HG02678 (cell line): ENCODE measurements around the gene VSTM1.
A peak's percentile ranks its signal among the peaks of the same experiment; 100 is the strongest.
"Not testable (repeated sequence)": the region's sequence is repeated elsewhere in the genome, so short reads cannot be mapped to it uniquely, and the experiment has no call there.

Source experiments
- ATAC-seq: cut with Tn5 transposase; IDR thresholded peaks from one replicate; pipeline ENCODE4 v1.9.1; 2021; ENCODE audit warnings: mild to moderate bottlenecking, moderate library complexity; ENCODE audit not compliant: unreplicated experiment

The VSTM1 gene, protein sequence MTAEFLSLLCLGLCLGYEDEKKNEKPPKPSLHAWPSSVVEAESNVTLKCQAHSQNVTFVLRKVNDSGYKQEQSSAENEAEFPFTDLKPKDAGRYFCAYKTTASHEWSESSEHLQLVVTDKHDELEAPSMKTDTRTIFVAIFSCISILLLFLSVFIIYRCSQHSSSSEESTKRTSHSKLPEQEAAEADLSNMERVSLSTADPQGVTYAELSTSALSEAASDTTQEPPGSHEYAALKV

DNA sequence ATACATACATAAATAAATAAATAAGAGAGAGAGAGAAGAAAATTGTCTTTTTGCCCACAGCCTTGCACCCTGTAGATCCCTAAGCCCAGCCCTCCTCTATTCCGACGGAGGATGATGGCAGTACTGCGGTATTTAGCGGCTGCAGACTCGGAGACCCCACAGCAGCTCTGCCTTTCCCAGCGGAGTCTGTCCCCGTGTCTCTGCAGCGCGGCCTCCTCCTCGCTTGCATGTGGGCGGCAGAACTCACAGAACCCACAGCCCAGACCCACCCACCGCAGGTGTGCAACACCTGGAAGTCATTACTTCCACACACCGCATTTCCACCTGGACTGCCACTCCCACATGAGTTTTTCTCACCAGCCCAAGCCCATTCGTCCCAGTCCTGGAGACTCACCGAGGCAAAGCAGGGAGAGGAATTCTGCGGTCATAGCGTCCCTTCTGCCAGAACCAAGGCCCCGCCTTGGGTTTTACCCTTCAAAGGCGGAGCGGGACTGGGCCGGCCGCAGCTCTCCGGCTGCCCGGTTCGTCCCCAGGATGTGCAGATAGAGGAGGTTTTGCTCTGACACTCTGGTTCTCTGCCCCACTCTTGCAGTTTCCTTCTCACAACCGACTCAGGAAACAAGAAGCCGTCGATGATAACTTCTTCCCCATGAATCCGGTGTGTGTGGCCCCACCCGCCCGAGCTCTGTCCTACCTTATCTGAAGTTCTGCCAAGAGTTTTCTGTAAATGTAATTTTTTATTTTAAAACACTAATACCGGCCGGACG lies at the start of gene VSTM1:
Gene VSTM1 (minus strand): TSS at position 548 of the 767 bp plus-strand sequence. CDS start 120 bp downstream, at position 428.
- ATAC-seq: no peak

DNA sequence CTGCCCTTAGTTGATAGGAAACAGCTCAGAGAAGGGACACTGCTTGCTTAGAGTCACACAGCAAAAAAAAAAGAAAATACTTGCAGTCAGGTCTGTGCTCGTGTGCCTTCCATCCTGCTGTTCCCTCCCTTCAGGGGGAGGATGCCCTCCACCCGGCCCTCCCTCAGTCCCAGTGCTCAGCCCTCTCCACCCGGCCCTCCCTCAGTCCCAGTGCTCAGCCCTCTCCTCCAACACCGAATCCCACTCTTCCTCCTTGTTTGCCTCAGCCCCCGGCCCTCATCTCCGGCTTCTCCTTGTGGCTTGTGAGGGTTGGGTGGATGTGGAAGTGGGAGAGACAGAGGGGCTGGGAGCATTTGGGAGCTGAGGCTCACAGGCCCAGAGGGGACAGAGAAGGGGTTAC lies 46.0 kb upstream of the VSTM1 start:
- no peak for ATAC-seq

DNA sequence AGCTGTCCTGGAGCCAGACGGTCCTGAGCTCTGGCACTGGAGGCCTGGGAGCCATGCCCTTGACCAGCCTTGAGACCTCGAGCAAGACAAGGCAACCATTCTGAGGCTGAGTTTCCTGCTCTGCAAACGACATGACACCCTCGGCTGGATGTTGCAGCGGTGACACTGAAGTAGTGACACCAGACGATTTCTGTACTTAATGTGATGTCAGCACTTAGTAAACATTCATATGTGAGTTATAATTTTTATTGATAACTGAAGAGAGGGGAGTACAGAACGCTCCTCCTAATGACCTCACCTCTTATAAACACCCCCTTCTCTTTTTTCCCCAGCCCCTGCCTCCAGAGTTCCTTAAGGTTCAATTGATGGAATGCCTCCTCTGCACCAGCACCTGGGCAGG lies 44.8 kb upstream of the VSTM1 start:
- ATAC-seq: no peak

DNA sequence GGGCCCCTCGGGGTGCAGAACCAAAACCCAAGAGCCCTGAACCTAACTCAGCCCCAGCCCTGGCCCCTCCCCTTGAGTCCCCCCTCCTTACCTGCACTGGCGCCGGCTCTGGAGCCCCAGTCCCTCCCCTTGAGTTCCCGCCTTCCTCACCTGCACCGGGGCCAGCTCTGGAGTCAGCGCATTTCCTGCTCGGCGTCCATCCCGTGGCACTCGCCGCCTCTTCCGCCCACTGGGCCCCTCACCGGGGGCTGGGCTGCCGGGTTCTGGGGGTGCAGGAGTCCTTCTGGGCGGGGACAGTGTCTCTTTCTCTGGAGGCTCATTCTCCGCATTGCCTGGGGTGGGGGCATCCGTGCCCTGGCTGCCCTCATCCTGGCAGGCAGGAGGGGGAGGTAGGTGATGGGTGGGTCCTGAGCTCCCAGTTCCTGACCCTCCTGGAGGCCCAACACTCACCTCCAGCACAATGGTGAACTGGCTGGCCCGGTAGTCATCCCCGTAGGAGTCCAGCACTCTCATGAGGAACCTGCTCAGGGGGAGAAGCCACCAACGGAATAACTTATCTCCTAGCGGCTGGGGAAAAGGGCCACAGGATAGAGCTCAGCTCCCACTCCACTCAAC lies 44.3 kb upstream of the VSTM1 start:
- ATAC-seq: no peak

DNA sequence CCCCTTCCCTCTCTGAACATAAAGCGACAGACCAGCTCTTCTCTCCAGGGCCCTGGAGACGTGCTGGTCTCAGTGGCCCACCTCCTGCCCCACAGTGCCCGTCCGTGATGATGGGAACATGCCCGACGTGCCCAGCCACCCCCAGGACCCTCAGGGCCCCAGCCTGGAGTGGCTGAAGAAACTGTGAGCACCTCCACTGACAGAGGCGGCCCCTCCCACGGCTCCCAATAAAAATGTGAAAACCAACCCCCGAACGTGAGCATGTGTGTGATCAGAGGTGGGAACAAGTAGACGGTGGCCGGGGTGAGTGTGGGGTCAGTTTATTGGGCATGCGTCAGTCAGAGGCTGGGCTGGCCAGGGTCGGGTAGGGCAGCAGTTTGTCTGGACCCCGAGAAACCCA lies 43.0 kb upstream of the VSTM1 start:
- no peak for ATAC-seq

DNA sequence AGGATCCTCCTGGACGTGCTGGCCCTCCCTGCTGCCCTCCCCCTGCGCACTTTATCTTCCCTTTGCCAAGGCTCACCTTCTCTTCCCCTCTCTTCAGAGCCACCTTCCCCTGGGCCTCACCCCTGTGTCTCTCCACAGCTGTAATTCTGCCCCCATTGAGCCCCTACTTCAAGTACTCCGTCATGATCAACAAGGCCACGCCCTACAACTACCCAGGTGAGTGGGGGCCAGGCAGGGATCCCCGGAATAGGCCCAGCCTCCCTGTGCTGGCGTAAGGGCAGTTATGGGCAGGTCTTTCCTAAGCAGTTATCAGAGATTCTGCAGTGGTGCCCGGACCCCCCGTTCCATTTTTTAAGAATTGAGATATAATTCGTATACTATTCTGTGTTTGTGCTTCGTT lies 42.1 kb upstream of the VSTM1 start:
- no peak for ATAC-seq

DNA sequence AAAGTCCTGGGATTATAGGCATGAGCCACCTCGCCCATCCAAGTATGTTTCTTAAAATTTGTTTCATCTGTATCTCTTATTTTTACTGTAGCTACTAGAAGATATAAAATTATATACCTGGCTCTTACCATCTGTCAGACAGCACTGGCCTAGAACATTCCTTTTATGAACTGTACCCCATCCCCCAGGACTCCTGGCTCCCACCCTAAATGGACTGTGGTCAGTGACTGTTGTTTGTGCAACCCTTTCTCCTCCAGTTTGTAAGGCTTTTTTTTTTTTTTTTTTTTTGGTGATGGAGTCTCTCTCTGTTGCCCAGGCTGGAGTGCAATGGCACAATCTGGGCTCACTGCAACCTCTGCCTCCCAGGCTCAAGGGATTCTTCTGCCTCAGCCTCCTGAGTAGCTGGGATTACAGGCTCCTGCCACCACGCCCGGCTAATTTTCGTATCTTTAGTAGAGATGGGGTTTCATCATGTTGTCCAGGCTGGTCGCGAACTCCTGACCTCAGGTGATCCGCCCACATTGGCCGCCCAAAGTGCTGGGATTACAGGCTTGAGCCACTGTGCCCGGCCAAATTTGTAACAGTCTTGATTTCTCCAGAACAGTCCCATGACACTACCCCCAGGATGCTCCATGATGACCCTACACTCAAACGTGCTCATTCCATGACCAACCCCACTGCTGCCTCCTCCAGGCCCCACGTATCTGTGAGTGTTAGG lies 41.5 kb upstream of the VSTM1 start:
- no peak for ATAC-seq

DNA sequence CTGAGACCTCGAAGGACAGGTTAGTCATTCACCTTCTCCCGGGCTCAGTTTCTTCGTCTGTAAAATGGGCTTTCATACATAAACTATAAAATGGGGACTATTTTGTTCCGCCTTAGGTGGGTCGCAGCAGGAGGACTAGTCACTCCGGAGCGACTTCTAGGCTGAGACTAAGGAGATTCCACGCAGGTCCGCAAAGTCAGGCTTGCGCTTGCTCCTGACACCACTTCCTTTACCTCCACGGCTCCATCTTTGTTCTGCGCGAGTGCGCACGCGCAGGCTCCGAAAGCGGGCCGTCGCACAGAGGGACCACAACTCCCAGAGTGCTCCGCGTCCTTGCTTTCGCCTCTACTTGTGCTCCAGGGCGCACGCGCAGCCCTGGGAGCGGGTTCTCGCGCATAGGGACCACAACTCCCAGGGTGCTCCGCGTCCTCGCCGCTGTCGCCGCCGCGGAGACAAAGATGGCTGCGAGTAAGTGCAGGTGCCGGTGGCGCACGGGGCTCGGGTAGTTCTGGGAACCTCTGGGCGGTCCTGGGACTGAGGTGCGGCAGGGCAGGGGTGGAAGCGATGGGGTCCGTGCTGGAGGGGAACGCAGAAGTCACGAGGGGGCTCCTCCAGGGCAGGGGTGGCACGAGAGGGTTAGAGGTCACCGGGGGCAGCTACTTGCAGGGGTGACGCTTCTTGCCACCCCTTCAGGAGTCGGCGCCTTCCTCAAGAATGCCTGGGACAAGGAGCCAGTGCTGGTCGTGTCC lies 38.9 kb upstream of the VSTM1 start, which contains the start of gene NDUFA3:
Gene NDUFA3 (plus strand): TSS at position 435 of the 749 bp plus-strand sequence. CDS start 24 bp downstream, at position 459.
- ATAC-seq: peak; percentile 96

DNA sequence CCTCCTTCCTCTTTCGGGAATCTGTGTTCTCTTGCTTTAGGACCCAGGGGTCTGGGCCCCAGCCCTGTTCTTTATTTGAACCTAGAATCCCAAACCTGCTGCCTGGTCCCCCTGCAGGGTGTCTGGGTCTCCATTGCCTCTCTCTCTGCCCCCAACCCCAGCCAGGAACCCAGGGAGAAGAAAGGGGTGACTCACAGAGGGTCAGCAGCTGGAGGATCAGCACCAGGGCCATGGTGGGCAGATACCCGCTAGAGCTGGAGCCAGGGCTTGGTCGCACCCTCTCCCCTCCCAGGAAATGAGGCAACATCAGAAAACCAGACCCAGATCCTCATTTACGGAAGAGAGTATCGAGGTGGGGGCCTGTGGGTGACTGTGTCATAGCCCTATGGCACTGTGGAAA lies 36.9 kb upstream of the VSTM1 start, which contains the start of gene OSCAR:
Gene OSCAR (minus strand): TSS at position 243 of the 400 bp plus-strand sequence. CDS start 11 bp downstream, at position 232.
- ATAC-seq: no peak

DNA sequence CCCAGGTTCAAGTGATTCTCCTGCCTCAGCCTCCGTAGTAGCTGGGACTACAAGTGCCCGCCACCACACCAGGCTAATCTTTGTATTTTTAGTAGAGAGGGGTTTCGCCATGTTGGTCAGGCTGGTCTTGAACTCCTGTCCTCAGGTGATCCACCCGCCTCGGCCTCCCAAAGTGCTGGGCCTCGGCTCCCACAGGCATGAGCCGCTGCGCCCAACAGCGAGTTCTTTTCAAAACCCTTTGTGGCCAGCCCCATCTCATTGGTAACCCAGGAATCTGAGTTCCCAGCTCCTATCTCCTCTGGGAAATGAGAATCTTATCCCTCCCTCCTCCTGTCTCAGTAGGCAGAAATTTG lies 36.2 kb upstream of the VSTM1 start:
- ATAC-seq: not testable (repeated sequence)

DNA sequence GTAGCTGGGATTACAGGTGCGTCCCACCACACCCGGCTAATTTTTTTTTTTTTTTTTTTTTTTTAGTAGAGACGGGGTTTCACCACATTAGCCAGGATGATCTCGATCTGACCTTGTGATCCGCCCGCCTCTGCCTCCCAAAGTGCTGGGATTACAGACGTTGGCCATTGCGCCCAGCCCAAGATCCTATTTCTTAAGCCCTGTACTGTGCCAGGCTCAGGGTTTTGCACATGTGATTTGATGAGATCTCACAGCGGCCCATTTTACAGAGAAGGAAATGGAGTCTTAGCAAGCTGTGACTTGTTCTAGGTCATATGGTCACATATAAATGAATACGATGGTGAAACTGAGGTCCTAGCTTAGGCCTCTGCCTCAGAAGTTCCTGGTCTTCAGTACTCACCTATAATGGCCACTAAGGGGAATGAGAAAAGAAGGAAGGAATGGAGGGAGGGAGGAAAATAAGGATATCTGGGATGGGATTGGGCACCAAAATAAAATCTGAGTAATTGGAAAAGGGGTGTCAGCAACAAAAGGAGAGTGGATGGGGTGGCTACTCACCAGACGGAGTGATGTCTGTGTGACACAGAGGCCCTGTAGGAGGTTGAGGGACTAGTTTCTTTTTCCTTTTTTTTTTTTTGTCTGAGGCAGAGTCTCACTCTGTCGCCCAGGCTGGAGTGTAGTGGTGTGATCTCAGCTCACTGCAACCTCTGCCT lies 35.6 kb upstream of the VSTM1 start:
- ATAC-seq: no peak

DNA sequence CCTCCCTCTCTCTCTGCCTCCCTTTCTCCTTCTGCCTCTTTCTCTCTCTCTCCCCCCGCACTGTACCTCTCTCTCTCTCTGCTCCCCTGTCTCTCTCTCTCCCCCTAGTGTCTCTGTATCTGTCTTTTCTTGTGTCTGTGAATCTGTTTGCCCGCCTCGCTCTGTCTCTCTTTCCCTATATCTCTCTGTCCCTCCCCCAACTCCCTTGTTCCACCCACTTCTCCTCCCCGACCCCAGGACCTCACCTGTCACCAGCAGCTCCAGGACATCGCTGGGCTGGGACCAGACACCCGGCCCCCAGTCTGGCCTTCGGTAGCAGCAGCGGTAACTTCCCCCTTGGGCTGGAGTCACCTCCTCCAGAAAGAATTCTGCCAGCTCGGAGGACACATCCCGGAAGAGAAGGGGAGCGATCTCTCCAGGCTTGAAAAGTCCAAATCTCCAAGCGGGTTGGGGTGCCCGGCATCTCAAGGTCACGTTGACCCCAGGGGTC lies 33.0 kb upstream of the VSTM1 start:
- ATAC-seq: no peak

DNA sequence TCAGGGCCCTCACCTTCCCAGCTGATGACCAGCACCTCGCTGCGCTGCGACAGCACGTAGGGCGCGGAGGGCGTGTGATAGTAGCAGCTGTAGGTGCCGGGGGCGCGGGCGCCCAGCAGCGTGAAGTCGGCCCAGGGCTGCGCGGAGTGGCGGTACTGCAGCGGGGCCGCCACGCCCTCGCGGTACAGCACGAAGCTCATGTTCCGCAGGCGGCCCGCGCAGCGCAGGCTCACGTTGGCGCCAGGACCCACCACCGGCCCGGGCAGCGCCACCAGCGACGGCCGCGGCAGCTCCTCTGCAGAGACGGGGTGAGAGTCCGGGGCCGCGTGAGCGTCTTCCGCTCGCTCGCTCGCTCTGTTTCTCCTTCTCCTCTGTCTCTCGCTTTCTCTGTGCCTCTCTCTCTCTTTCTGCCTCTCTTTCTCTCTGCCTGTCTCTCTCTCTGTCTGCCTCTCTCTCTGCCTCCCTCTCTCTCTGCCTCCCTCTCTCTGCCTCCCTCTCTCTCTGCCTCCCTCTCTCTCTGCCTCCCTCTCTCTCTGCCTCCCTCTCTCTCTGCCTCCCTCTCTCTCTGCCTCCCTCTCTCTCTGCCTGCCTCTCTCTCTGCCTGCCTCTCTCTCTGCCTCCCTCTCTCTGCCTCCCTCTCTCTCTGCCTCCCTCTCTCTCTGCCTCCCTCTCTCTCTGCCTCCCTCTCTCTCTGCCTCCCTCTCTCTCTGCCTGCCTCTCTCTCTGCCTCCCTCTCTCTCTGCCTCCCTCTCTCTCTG lies 32.3 kb upstream of the VSTM1 start:
- not testable (repeated sequence) for ATAC-seq

DNA sequence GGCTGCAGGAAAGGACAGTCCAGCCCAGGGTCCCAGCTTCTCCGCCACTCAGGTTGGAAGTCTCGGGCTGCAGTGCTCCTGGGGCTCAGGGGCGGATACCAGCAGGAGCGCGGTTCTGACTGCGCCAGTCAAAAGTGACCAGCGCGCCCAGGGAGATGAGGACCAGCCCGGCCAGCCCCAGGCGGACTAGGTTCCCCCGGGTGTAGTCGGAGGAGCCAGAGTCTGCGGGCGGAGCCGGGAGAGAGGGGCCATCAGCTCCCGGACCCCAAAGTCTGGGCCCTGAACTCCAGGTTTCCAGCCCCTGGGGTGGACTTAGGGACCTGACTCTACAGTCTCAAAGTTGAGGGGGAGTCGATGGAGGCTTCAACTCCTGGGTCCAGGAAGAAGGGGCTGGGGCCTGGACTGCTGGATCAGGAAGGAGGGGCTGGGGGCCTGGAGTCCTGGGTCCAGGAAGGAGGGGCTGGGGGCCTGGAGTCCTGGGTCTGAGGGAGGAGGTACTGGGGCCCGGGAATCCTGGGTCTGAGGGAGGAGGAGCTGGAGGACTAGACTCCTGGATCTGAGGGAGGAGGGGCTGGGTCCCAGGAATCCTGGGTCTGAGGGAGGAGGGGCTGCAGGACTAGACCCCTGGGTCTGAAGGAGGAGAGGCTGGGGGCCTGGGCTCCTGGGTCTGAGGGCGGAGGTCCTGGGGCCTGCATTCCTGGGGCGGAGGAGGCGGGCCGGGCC lies 31.6 kb upstream of the VSTM1 start:
- no peak for ATAC-seq

DNA sequence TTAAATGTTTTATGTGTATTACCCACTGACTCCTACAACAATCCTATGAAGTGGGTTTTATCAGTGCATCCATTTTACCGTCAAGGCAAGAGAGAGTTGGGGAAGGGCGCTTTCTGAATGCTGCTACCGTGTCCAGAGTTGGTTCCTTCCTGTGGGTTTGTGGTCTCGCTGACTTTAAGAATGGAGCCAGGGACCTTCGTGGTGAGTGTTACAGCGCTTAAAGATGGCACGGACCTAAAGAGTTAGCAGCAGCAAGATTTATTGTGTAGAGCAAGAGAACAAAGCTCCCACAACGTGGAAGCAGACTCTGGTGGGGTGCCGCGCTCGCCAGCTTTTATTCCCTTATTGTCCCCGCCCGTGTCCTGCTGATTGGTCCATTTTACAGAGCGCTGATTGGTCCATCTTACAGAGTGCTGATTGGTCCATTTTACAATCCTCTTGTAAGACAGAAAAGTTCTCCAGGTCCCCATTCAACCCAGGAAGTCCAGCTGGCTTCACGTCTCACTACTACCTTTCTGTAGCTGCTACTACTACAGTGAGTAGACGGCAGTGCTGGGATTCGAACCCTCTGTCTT lies 30.8 kb upstream of the VSTM1 start:
- no peak for ATAC-seq

DNA sequence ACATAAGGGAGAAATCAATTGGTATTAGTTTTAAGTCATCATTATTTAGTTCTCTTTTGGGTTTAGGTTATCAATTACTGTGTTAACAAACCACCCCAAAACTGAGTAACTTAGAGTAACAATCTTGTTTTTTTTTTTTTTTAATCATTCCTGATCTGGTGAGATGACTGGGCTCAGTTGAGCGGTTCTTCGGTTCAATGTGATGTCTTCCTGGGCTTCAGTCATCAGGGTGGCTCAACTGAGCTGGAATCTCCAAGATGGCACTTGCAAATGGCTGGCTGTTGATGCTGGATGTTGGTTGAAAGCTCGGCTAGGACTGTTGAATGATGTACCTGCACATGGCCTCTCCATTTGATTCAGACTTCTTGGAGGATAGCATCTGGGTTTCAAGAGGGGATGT lies 20.7 kb upstream of the VSTM1 start:
- no peak for ATAC-seq

DNA sequence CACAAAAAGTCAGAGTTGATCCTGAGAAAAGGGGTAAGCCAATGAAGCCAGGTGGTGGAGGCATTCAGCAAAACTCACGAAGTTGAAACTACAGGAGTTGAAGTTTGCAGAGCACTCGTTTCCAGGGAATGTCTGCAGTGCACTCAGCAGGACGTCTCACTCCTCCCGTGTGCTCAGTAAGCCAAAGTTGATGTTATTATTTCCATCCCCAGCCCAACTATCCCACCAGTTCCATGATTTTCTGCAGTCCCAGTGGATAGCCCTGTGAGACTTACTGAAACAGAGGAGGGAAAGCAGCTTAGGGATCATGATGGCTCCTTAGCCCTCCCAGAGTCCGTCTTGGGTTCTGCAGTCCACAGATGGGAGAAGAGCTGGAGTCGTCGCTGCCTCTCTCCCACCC lies 17.3 kb upstream of the VSTM1 start, which contains the start of gene TARM1:
Gene TARM1 (minus strand): TSS at position 334 of the 400 bp plus-strand sequence. CDS start 25 bp downstream, at position 309.
- no peak for ATAC-seq

DNA sequence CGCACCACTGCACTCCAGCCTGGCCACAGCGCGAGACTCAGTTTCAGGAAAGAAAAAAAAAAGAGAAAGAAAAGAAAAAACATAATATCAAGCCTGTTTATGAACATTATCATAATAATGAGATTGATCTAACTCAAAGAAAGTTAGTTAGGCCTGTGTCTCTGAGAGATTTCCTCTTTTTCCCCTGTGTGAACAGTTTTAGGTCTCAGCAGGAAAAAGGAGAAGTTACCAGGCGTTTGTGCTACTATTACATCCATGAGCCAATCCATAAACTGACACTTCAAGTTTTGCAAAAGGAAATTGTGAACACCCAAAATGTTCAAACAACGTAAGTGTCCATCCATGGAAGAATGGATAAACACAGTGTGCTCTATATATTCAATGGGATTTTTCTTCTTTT lies 13.6 kb upstream of the VSTM1 start:
- ATAC-seq: no peak
